Fibroblast of lung (primary cell): ENCODE results near the gene SLC25A25. TPM values are rescaled to one million over a fixed set of nuclear protein-coding genes. Genes with fewer than 3 reads are reported as not detected.

Source experiments
- DNase-seq, 2 donors: peaks; one replicate each; pipeline versions ENCODE4 v3.0.0 to v3.0.0-alpha.2; 2010; ENCODE audit warnings: low read depth in 2 of 2
- H2AFZ ChIP-seq: 2 replicates; pipeline ENCODE4 v1.5.1; 2012; ENCODE audit warnings: low read length, control low read depth, inconsistent platforms
- H3K27ac ChIP-seq: 2 replicates; pipeline ENCODE4 v1.5.1; 2011; ENCODE audit warnings: low read length, control low read depth; ENCODE audit not compliant: insufficient read depth
- H3K27me3 ChIP-seq: 2 replicates; pipeline ENCODE4 v1.5.1; 2011; ENCODE audit warnings: mild to moderate bottlenecking, low read length; ENCODE audit not compliant: control insufficient read depth, insufficient read depth
- H3K36me3 ChIP-seq: 2 replicates; pipeline ENCODE4 v1.5.1; 2011; ENCODE audit warnings: low read length; ENCODE audit not compliant: control insufficient read depth, insufficient read depth
- H3K4me1 ChIP-seq: 2 replicates; pipeline ENCODE4 v1.5.1; 2011; ENCODE audit warnings: low read length; ENCODE audit not compliant: control insufficient read depth, insufficient read depth; ENCODE audit errors: extremely low read depth
- H3K4me2 ChIP-seq: 2 replicates; pipeline ENCODE4 v1.5.1; 2011; ENCODE audit warnings: low read length, control low read depth; ENCODE audit not compliant: insufficient read depth; ENCODE audit errors: extremely low read depth
- H3K4me3 ChIP-seq, 4 experiments: fragments of 200-600 bp in 1 of 4; sonication (generic) in 1 of 4; replicated peaks in 1 of 4; 2 replicates each; pipeline ENCODE4 v1.5.1; 2011 to 2016; ENCODE audit warnings: low read length in 4 of 4, low read depth in 3 of 4, mild to moderate bottlenecking in 3 of 4, control low read depth in 2 of 4, inconsistent platforms in 1 of 4, mixed read lengths in 1 of 4; ENCODE audit not compliant: insufficient read depth in 1 of 4; ENCODE audit errors: control extremely low read depth in 1 of 4
- H3K79me2 ChIP-seq: 2 replicates; pipeline ENCODE4 v1.5.1; 2012; ENCODE audit warnings: mild to moderate bottlenecking, low read length, inconsistent platforms; ENCODE audit not compliant: control insufficient read depth, insufficient read depth
- H3K9ac ChIP-seq: 2 replicates; pipeline ENCODE4 v1.5.1; 2011; ENCODE audit warnings: mild to moderate bottlenecking, low read length, control low read depth; ENCODE audit not compliant: insufficient read depth
- H3K9me3 ChIP-seq: 2 replicates; pipeline ENCODE4 v1.5.1; 2012; ENCODE audit warnings: low read depth, low read length; ENCODE audit not compliant: control insufficient read depth, insufficient read depth
- H4K20me1 ChIP-seq: 2 replicates; pipeline ENCODE4 v1.5.1; 2011; ENCODE audit warnings: low read length; ENCODE audit not compliant: control insufficient read depth, insufficient read depth; ENCODE audit errors: extremely low read depth
- CTCF ChIP-seq, 2 donors: IDR thresholded peaks in 1 of 2; conservative IDR thresholded peaks in 1 of 2; 1 replicate in 1 of 2; 2 replicates in 1 of 2; pipeline ENCODE4 v1.5.1; 2011 to 2012; ENCODE audit warnings: low read length in 2 of 2, control low read depth in 1 of 2, inconsistent platforms in 1 of 2, low read depth in 1 of 2, mild to moderate bottlenecking in 1 of 2
- EZH2 ChIP-seq: IDR thresholded peaks from 2 replicates; pipeline ENCODE4 v1.5.1; 2012; ENCODE audit warnings: low read length, control low read depth, mild to moderate bottlenecking; ENCODE audit errors: missing control alignments
- polyA plus RNA-seq, 2 donors: library from polyadenylated mRNA; depleted of rRNA in 1 of 2; stranded (reverse) in 1 of 2; unstranded in 1 of 2; fragments of >200 nt; gene quantifications; 2 replicates each; pipeline ENCODE4 v1.2.1, GENCODE V29; 2011 to 2012; ENCODE audit warnings: missing spikeins in 1 of 2
- total RNA-seq: library from RNA; depleted of rRNA; stranded (reverse); fragments of >200 nt; gene quantifications from 2 replicates; pipeline ENCODE4 v1.2.1, GENCODE V29; 2014

The SLC25A25 gene
- total and polyA plus RNA-seq, 2 donors (not counting 1 experiment from before 2014, with no cell fraction given): 14.0 to 30.7 TPM

GRCh38 chr9:128104171-128104618 lies 36.2 kb downstream of the SLC25A25 start:
- Histone ChIP-seq H3K4me1 (peaks cover 16% of the 10 kb centered on the region), H3K4me3 (no peak overlapping the region), H2AFZ (no peak overlapping the region), H3K4me2 (no peak overlapping the region), H3K79me2 (peaks cover 35% of the 10 kb centered on the region), H3K9ac (no peak overlapping the region), H3K36me3 (peaks cover 66% of the 10 kb centered on the region), H3K9me3 (no peaks in the 10 kb centered on the region), H3K27me3 (no peaks in the 10 kb centered on the region), H3K27ac (no peak overlapping the region), H4K20me1 (no peaks in the 10 kb centered on the region)
- no peak for DNase-seq
- TF ChIP-seq CTCF (conservative IDR thresholded peaks at IDR 0.05 in 1 of 2, IDR thresholded peaks at IDR 0.05 in 1 of 2; ENCODE audit: low read depth in 1 of 2, low read length in 2 of 2) (no peak), EZH2 (no peak)

- TF ChIP-seq EZH2: no peak
- TF ChIP-seq CTCF (conservative IDR thresholded peaks at IDR 0.05 in 1 of 2, IDR thresholded peaks at IDR 0.05 in 1 of 2; ENCODE audit: low read depth in 1 of 2, low read length in 2 of 2): no peak
- H3K79me2 ChIP-seq: peaks cover 21% of the 10 kb centered on the region
- no peak overlapping the region for H2AFZ ChIP-seq
- no peaks in the 10 kb centered on the region for H4K20me1 ChIP-seq
- no peaks in the 10 kb centered on the region for H3K9me3 ChIP-seq
- peaks cover 61% of the 10 kb centered on the region for H3K36me3 ChIP-seq
- H3K9ac ChIP-seq: no peak overlapping the region
- H3K27me3 ChIP-seq: no peaks in the 10 kb centered on the region
- H3K4me2 ChIP-seq: no peak overlapping the region
- H3K4me3 ChIP-seq: no peak overlapping the region
- peaks cover 5% of the 10 kb centered on the region for H3K4me1 ChIP-seq
- DNase-seq: no peak
- no peak overlapping the region for H3K27ac ChIP-seq
Observed at GRCh38 chr9:128105538-128106175, 37.6 kb downstream of the SLC25A25 start.

- Histone ChIP-seq H3K9me3 (no peaks in the 10 kb centered on the region), H3K36me3 (peaks cover 54% of the 10 kb centered on the region), H3K9ac (no peak overlapping the region), H4K20me1 (no peaks in the 10 kb centered on the region), H3K4me1 (no peaks in the 10 kb centered on the region), H3K4me3 (no peak overlapping the region), H3K27ac (no peak overlapping the region), H3K4me2 (no peak overlapping the region), H3K27me3 (no peaks in the 10 kb centered on the region), H3K79me2 (peaks cover 14% of the 10 kb centered on the region), H2AFZ (no peak overlapping the region)
- no peak for TF ChIP-seq EZH2
- no peak for TF ChIP-seq CTCF (conservative IDR thresholded peaks at IDR 0.05 in 1 of 2, IDR thresholded peaks at IDR 0.05 in 1 of 2; ENCODE audit: low read depth in 1 of 2, low read length in 2 of 2)
- DNase-seq: no peak
Observed at GRCh38 chr9:128106181-128106939, 38.3 kb downstream of the SLC25A25 start.
